SK-N-SH (cell line): ENCODE results near the gene LRRC75A. TPM values are rescaled to one million over a fixed set of nuclear protein-coding genes. Genes with fewer than 3 reads are reported as not detected.

Experiments
- CTCF ChIA-PET: fragments of 300-600, 350-600 bp; formaldehyde crosslinking; extraction: SDS; loops from one replicate; lab custom pipeline; 2021; lab: Yijun Ruan, JAX
- POLR2A ChIA-PET: fragments of 350-600 bp; sonication (Branson Sonifier 250); formaldehyde crosslinking; extraction: SDS; loops from one replicate; lab custom pipeline; 2020; ENCODE audit warnings: antibody characterized with exemption, inconsistent platforms; lab: Yijun Ruan, JAX
- DNase-seq: peaks from one replicate; pipeline ENCODE4 v3.0.0; 2012
- H2AFZ ChIP-seq: fragments of 200-600 bp; sonication (generic); 2 replicates; pipeline ENCODE4 v1.8.1; 2016; ENCODE audit warnings: antibody characterized with exemption, mild to moderate bottlenecking, low read depth
- H3F3A ChIP-seq: fragments of 200-600 bp; sonication (generic); replicated peaks from 2 replicates; pipeline ENCODE3; 2016; ENCODE audit warnings: antibody characterized with exemption, mild to moderate bottlenecking; ENCODE audit not compliant: insufficient read depth
- H3K27ac ChIP-seq, 2 experiments: fragments of 200-500 bp in 1 of 2; fragments of 200-600 bp in 1 of 2; sonication (Bioruptor generic) in 1 of 2; sonication (generic), shearing (Covaris generic) in 1 of 2; 2 replicates each; pipeline versions ENCODE4 v1.5.1 to v1.6.1; 2014 to 2016; ENCODE audit warnings: low read depth in 2 of 2, inconsistent platforms in 1 of 2, low read length in 1 of 2, mild to moderate bottlenecking in 1 of 2, mixed read lengths in 1 of 2
- H3K27me3 ChIP-seq: fragments of 200-600 bp; sonication (generic), shearing (Covaris generic); 2 replicates; pipeline ENCODE4 v1.6.1; 2016; ENCODE audit warnings: mixed run types; ENCODE audit not compliant: insufficient read depth
- H3K36me3 ChIP-seq, 2 experiments: fragments of 200-500 bp in 1 of 2; fragments of 200-600 bp in 1 of 2; sonication (Bioruptor generic) in 1 of 2; sonication (generic) in 1 of 2; replicated peaks in 1 of 2; 2 replicates each; pipeline versions ENCODE3 to v1.5.1; 2014 to 2016; ENCODE audit warnings: low read length in 1 of 2, mild to moderate bottlenecking in 1 of 2; ENCODE audit not compliant: insufficient read depth in 2 of 2, control insufficient read depth in 1 of 2
- H3K4me1 ChIP-seq, 2 experiments: fragments of 200-500 bp in 1 of 2; fragments of 200-600 bp in 1 of 2; sonication (Bioruptor generic) in 1 of 2; sonication (generic), shearing (Covaris generic) in 1 of 2; 2 replicates each; pipeline versions ENCODE4 v1.5.1 to v1.6.1; 2014 to 2016; ENCODE audit warnings: low read depth in 1 of 2, low read length in 1 of 2, mixed run types in 1 of 2; ENCODE audit not compliant: insufficient read depth in 2 of 2, control insufficient read depth in 1 of 2
- H3K4me2 ChIP-seq: fragments of 200-600 bp; sonication (generic), shearing (Covaris generic); 2 replicates; pipeline ENCODE4 v1.6.1; 2017; ENCODE audit warnings: mixed run types
- H3K4me3 ChIP-seq, 2 experiments: fragments of 200-500 bp in 1 of 2; fragments of 200-600 bp in 1 of 2; sonication (Bioruptor generic) in 1 of 2; sonication (generic), shearing (Covaris generic) in 1 of 2; 2 replicates each; pipeline versions ENCODE4 v1.5.1 to v1.8.1; 2014 to 2016; ENCODE audit warnings: low read depth in 2 of 2, inconsistent platforms in 1 of 2, low read length in 1 of 2, mild to moderate bottlenecking in 1 of 2, mixed read lengths in 1 of 2, moderate library complexity in 1 of 2
- H3K79me2 ChIP-seq: fragments of 200-600 bp; sonication (generic); 2 replicates; pipeline ENCODE4 v1.8.1; 2017; ENCODE audit warnings: mild to moderate bottlenecking; ENCODE audit not compliant: insufficient read depth
- H3K9ac ChIP-seq: fragments of 200-600 bp; sonication (generic); 2 replicates; pipeline ENCODE4 v1.6.1; 2017; ENCODE audit warnings: mixed run types
- H3K9me2 ChIP-seq: fragments of 200-600 bp; sonication (generic); 2 replicates; pipeline ENCODE4 v1.6.1; 2017; ENCODE audit warnings: mixed run types
- H3K9me3 ChIP-seq: fragments of 200-600 bp; sonication (generic); 2 replicates; pipeline ENCODE4 v1.6.1; 2017; ENCODE audit warnings: mixed run types, mild to moderate bottlenecking, moderate library complexity
- H4K20me1 ChIP-seq: fragments of 200-600 bp; sonication (generic); 2 replicates; pipeline ENCODE4 v1.6.1; 2017; ENCODE audit warnings: mild to moderate bottlenecking, mixed run types; ENCODE audit not compliant: insufficient read depth
- CHD2 ChIP-seq: fragments of 150-350 bp; IDR thresholded peaks from 2 replicates; pipeline ENCODE4 v1.6.1; 2018; ENCODE audit warnings: low read length; ENCODE audit not compliant: partially characterized antibody
- CTCF ChIP-seq: fragments of 200-600 bp; sonication (generic); IDR thresholded peaks from 2 replicates; pipeline ENCODE4 v1.6.1; 2017; ENCODE audit warnings: antibody characterized with exemption, mild to moderate bottlenecking, moderate library complexity
- ELF1 ChIP-seq: IDR thresholded peaks from 2 replicates; pipeline ENCODE4 v1.4.0; 2012
- FOSL2 ChIP-seq: IDR thresholded peaks from 2 replicates; pipeline ENCODE4 v1.4.0; 2012; ENCODE audit warnings: low read depth, mild to moderate bottlenecking, moderate library complexity, borderline replicate concordance
- FOXM1 ChIP-seq: IDR thresholded peaks from 2 replicates; pipeline ENCODE4 v1.4.0; 2012; ENCODE audit warnings: low read depth, mild to moderate bottlenecking
- GATA2 ChIP-seq: sonication (generic); formaldehyde crosslinking; IDR thresholded peaks from 2 replicates; pipeline ENCODE4 v1.5.0; 2020; ENCODE audit warnings: mild to moderate bottlenecking, missing genetic modification reagents
- JUND ChIP-seq: IDR thresholded peaks from 2 replicates; pipeline ENCODE4 v1.4.0; 2012
- MAX ChIP-seq: IDR thresholded peaks from 2 replicates; pipeline ENCODE4 v1.4.0; 2012; ENCODE audit warnings: low read depth
- NFIC ChIP-seq: IDR thresholded peaks from 2 replicates; pipeline ENCODE4 v1.4.0; 2012; ENCODE audit warnings: borderline replicate concordance
- POLR2AphosphoS5 ChIP-seq: IDR thresholded peaks from 2 replicates; pipeline ENCODE4 v1.6.1; 2012; ENCODE audit warnings: low read depth, low read length
- REST ChIP-seq: IDR thresholded peaks from 2 replicates; pipeline ENCODE4 v1.6.1; 2012; ENCODE audit warnings: mild to moderate bottlenecking, low read depth, low read length, moderate library complexity
- SIN3A ChIP-seq: IDR thresholded peaks from 2 replicates; pipeline ENCODE4 v1.6.1; 2012; ENCODE audit warnings: low read depth, mild to moderate bottlenecking, low read length, moderate library complexity, borderline replicate concordance
- SMC3 ChIP-seq: IDR thresholded peaks from 2 replicates; pipeline ENCODE4 v1.6.1; 2012; ENCODE audit warnings: low read depth, low read length, improper control_type of control experiment
- TCF12 ChIP-seq: IDR thresholded peaks from 2 replicates; pipeline ENCODE4 v1.4.0; 2012
- USF1 ChIP-seq: IDR thresholded peaks from 2 replicates; pipeline ENCODE4 v1.4.0; 2012; ENCODE audit warnings: low read depth, borderline replicate concordance
- USF2 ChIP-seq: fragments of 150-350 bp; IDR thresholded peaks from 2 replicates; pipeline ENCODE4 v1.6.1; 2017; ENCODE audit warnings: antibody characterized with exemption, low read length, low read depth, borderline replicate concordance
- YY1 ChIP-seq: IDR thresholded peaks from 2 replicates; pipeline ENCODE4 v1.4.0; 2012; ENCODE audit warnings: low read depth, mild to moderate bottlenecking
- WGBS: methylation state at CpG from one replicate; pipeline ENCODE4 v1.1.6; 2017; ENCODE audit warnings: low lambda C conversion rate; 5-methylcytosine and 5-hydroxymethylcytosine counted together
- polyA plus RNA-seq, 3 experiments: library from polyadenylated mRNA; depleted of rRNA; stranded (reverse); fragments of >200 nt; gene quantifications; 2 replicates each; pipeline ENCODE4 v1.2.3, GENCODE V29; 2012

LRRC75A gene
- polyA plus RNA-seq, 1 of the 3 experiments (the other 2 are of a cell fraction): 1.2 TPM

- no peak overlapping the region for H3K27ac ChIP-seq
- TF ChIP-seq CTCF (no peak), USF1 (no peak), YY1 (no peak), FOXM1 (no peak), SIN3A (no peak), REST (no peak), CHD2 (no peak), JUND (no peak), ELF1 (no peak), USF2 (no peak), SMC3 (no peak), MAX (no peak), FOSL2 (no peak), GATA2 (CRISPR knock-in tag) (no peak), TCF12 (no peak), NFIC (no peak), POLR2AphosphoS5 (no peak)
- no peaks in the 10 kb centered on the region for H3K9me3 ChIP-seq
- CTCF ChIA-PET: interaction anchor here (0.5 to 1.5 kb wide), 3 partner anchors 20 to 118 kb away, joined by 3 read pairs; no protein-coding TSS in a partner anchor
- no peaks in the 10 kb centered on the region for H3K79me2 ChIP-seq
- H3K4me3 ChIP-seq: no peak overlapping the region
- H3K4me2 ChIP-seq: no peak overlapping the region
- WGBS: 79% methylated on average over 4 of the region's 8 CpGs
- peaks cover 19 to 45% of the 10 kb centered on the region in 2 experiments; a peak in 3 of 4 replicates for H3K4me1 ChIP-seq
- H2AFZ ChIP-seq: no peak overlapping the region
- no peak for DNase-seq
- H4K20me1 ChIP-seq: no peaks in the 10 kb centered on the region
- H3K27me3 ChIP-seq: no peaks in the 10 kb centered on the region
- no peaks in the 10 kb centered on the region for H3F3A ChIP-seq
- no peaks in the 10 kb centered on the region for H3K36me3 ChIP-seq
- H3K9ac ChIP-seq: no peak overlapping the region
- H3K9me2 ChIP-seq: no peaks in the 10 kb centered on the region
- POLR2A ChIA-PET: no interaction called here
These were observed 9.7 kb downstream of the LRRC75A start for GRCh38 chr17:16482253-16482652.
